Fibroblast of lung (primary cell): ENCODE results near the gene RENBP.

Experiments
- CTCF ChIP-seq, 2 donors: IDR thresholded peaks in 1 of 2; conservative IDR thresholded peaks in 1 of 2; 1 replicate in 1 of 2; 2 replicates in 1 of 2; pipeline ENCODE4 v1.5.1; 2011 to 2012; ENCODE audit warnings: low read length in 2 of 2, control low read depth in 1 of 2, inconsistent platforms in 1 of 2, low read depth in 1 of 2, mild to moderate bottlenecking in 1 of 2
- EZH2 ChIP-seq: IDR thresholded peaks from 2 replicates; pipeline ENCODE4 v1.5.1; 2012; ENCODE audit warnings: low read length, control low read depth, mild to moderate bottlenecking; ENCODE audit errors: missing control alignments

- TF ChIP-seq CTCF (conservative IDR thresholded peaks at IDR 0.05 in 1 of 2, IDR thresholded peaks at IDR 0.05 in 1 of 2; ENCODE audit: low read depth in 1 of 2, low read length in 2 of 2) (no peak), EZH2 (no peak)
Measured at GRCh38 chrX:153888344-153888743, 56.1 kb downstream of the RENBP start.
